Measurements from ENCODE around the gene TFB1M. TPM values are rescaled to one million over a fixed set of nuclear protein-coding genes. Genes with fewer than 3 reads are reported as not detected.

The TFB1M gene
- total and polyA plus RNA-seq, 2 experiments from 2014 or later: 10.3 to 11.2 TPM

GRCh38 chr6:155303361-155303870, 10.9 kb downstream of the TFB1M start:
- H3K79me2 ChIP-seq: peaks cover 3% of the 10 kb centered on the region
- H4K20me1 ChIP-seq (ENCODE audit: insufficient read depth, poor library complexity, severe bottlenecking): no peaks in the 10 kb centered on the region
- no peaks in the 10 kb centered on the region for H3K9me3 ChIP-seq (ENCODE audit: low read depth)
- H3K4me1 ChIP-seq (ENCODE audit: insufficient read depth): no peaks in the 10 kb centered on the region
- no peaks in the 10 kb centered on the region for H3K27me3 ChIP-seq
- TF ChIP-seq CTCF (IDR thresholded peaks at IDR 0.05; ENCODE audit: poor library complexity): no peak
- no peak for TF ChIP-seq EZH2 (IDR thresholded peaks at IDR 0.05; ENCODE audit: borderline replicate concordance)
- TF ChIP-seq EZH2phosphoT487 (IDR thresholded peaks at IDR 0.05; ENCODE audit: low read depth, severe bottlenecking, unreplicated experiment): no peak
- H3K4me2 ChIP-seq: no peak overlapping the region
- H3K27ac ChIP-seq: no peak overlapping the region
- no peak overlapping the region for H2AFZ ChIP-seq
- H3K4me3 ChIP-seq: no peak overlapping the region
- 67% methylated on average over 4 of the region's 4 CpGs for WGBS (ENCODE audit: low lambda C conversion rate, missing lambda C conversion rate)
- DNase-seq (ENCODE audit: low spot score): no peak
- H3K9me2 ChIP-seq (replicated peaks; ENCODE audit: insufficient read depth): no peaks in the 10 kb centered on the region
- no peaks in the 10 kb centered on the region for H3K36me3 ChIP-seq (replicated peaks; ENCODE audit: insufficient read depth, low read depth)

GRCh38 chr6:155301867-155302266, 12.4 kb downstream of the TFB1M start:
- Histone ChIP-seq H3K9me3 (ENCODE audit: low read depth) (no peaks in the 10 kb centered on the region), H3K9me2 (replicated peaks; ENCODE audit: insufficient read depth) (no peaks in the 10 kb centered on the region), H3K4me2 (no peak overlapping the region), H3K27ac (no peak overlapping the region), H3K79me2 (peaks cover 3% of the 10 kb centered on the region), H3K27me3 (no peaks in the 10 kb centered on the region), H3K4me3 (no peak overlapping the region), H2AFZ (no peak overlapping the region), H3K36me3 (replicated peaks; ENCODE audit: insufficient read depth, low read depth) (no peaks in the 10 kb centered on the region), H3K4me1 (ENCODE audit: insufficient read depth) (no peaks in the 10 kb centered on the region), H4K20me1 (ENCODE audit: insufficient read depth, poor library complexity, severe bottlenecking) (no peaks in the 10 kb centered on the region)
- WGBS (ENCODE audit: low lambda C conversion rate, missing lambda C conversion rate): 92% methylated on average over 2 of the region's 2 CpGs
- TF ChIP-seq EZH2 (IDR thresholded peaks at IDR 0.05; ENCODE audit: borderline replicate concordance): no peak
- TF ChIP-seq EZH2phosphoT487 (IDR thresholded peaks at IDR 0.05; ENCODE audit: low read depth, severe bottlenecking, unreplicated experiment): no peak
- no peak for TF ChIP-seq CTCF (IDR thresholded peaks at IDR 0.05; ENCODE audit: poor library complexity)
- no peak for DNase-seq (ENCODE audit: low spot score)

GRCh38 chr6:155297669-155298068, 16.6 kb downstream of the TFB1M start:
- Histone ChIP-seq H3K36me3 (replicated peaks; ENCODE audit: insufficient read depth, low read depth) (no peaks in the 10 kb centered on the region), H3K9me2 (replicated peaks; ENCODE audit: insufficient read depth) (no peaks in the 10 kb centered on the region), H3K27me3 (no peaks in the 10 kb centered on the region), H3K27ac (no peak overlapping the region), H3K9me3 (ENCODE audit: low read depth) (no peaks in the 10 kb centered on the region), H2AFZ (no peak overlapping the region), H4K20me1 (ENCODE audit: insufficient read depth, poor library complexity, severe bottlenecking) (no peaks in the 10 kb centered on the region), H3K79me2 (peaks cover 7% of the 10 kb centered on the region), H3K4me3 (no peak overlapping the region), H3K4me2 (no peak overlapping the region), H3K4me1 (ENCODE audit: insufficient read depth) (no peaks in the 10 kb centered on the region)
- 89% methylated on average over 3 of the region's 3 CpGs for WGBS (ENCODE audit: low lambda C conversion rate, missing lambda C conversion rate)
- no peak for TF ChIP-seq EZH2 (IDR thresholded peaks at IDR 0.05; ENCODE audit: borderline replicate concordance)
- no peak for DNase-seq (ENCODE audit: low spot score)

- peaks cover 7% of the 10 kb centered on the region for H3K79me2 ChIP-seq
- no peak overlapping the region for H3K27ac ChIP-seq
- H2AFZ ChIP-seq: no peak overlapping the region
- no peaks in the 10 kb centered on the region for H3K36me3 ChIP-seq (replicated peaks; ENCODE audit: insufficient read depth, low read depth)
- H4K20me1 ChIP-seq (ENCODE audit: insufficient read depth, poor library complexity, severe bottlenecking): no peaks in the 10 kb centered on the region
- 69% methylated on average over 5 of the region's 5 CpGs for WGBS (ENCODE audit: low lambda C conversion rate, missing lambda C conversion rate)
- H3K4me2 ChIP-seq: no peak overlapping the region
- H3K27me3 ChIP-seq: no peaks in the 10 kb centered on the region
- H3K9me2 ChIP-seq (replicated peaks; ENCODE audit: insufficient read depth): no peaks in the 10 kb centered on the region
- DNase-seq (ENCODE audit: low spot score): no peak
- TF ChIP-seq EZH2 (IDR thresholded peaks at IDR 0.05; ENCODE audit: borderline replicate concordance) (no peak), EZH2phosphoT487 (IDR thresholded peaks at IDR 0.05; ENCODE audit: low read depth, severe bottlenecking, unreplicated experiment) (no peak), CTCF (IDR thresholded peaks at IDR 0.05; ENCODE audit: poor library complexity) (no peak)
- H3K4me3 ChIP-seq: no peak overlapping the region
- H3K4me1 ChIP-seq (ENCODE audit: insufficient read depth): no peaks in the 10 kb centered on the region
- H3K9me3 ChIP-seq (ENCODE audit: low read depth): no peaks in the 10 kb centered on the region
Measured at GRCh38 chr6:155292711-155293110, 21.6 kb downstream of the TFB1M start.

Measured in hepatocyte (in vitro differentiated cells).